Measurements from ENCODE around the gene ZC3H11A.
"Not testable (repeated sequence)": the region's sequence is repeated elsewhere in the genome, so short reads cannot be mapped to it uniquely, and the experiment has no call there.

ZC3H11A gene

DNA sequence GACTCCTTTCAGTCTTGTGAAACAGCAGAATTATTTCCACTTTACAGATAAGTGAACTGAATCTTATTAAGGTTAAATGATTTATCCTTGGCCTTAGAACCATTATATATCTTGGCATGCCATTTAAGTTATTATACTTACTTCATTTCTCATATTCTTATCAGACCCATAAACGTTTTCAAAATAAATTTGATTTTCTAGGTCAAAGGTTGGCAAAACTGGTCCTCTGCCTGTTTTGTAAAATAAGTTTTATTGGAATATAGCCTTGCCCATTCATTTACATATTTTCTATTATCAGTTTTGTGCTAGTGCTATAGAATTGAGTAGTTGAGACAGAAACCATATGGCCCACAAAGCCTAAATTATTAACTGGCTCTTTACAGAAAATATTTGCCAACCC is 33.1 kb downstream of the ZC3H11A start:
- H3K27ac ChIP-seq, result peak overlapping the region in 2 of 21 experiments; percentile 42 to 61
- no peak overlapping the region for H3K4me3 ChIP-seq

- not testable (repeated sequence) for H3K4me3 ChIP-seq
- peak overlapping the region in 5 of 21 experiments; percentile 12 to 63 (median 44) for H3K27ac ChIP-seq
Measured at GRCh38 chr1:203829247-203829646, 33.8 kb downstream of the ZC3H11A start.

DNA sequence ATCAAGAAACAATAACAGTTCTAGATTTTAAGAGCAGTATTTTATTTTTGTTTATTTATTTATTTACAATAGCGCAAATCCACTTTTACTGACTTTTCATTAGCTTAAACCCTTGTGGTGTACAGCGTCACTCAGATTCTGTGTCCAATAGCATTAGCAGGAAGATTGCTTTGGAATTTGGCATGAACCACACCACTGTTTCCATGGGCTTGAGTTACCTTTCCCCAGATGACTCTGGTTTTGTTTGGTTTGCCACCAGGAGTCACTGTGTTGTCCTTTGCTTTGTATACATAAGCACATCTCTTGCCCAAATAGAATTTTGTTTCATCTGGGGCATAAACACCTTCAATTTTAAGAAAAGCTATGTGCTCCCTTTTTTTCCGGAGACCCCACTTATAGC is 40.1 kb downstream of the ZC3H11A start:
- no peak overlapping the region for H3K4me3 ChIP-seq
- no peak overlapping the region for H3K27ac ChIP-seq

GRCh38 chr1:203839081-203839480 is 43.7 kb downstream of the ZC3H11A start:
- no peak overlapping the region for H3K4me3 ChIP-seq
- peak overlapping the region in 1 of 21 experiments; percentile 47 for H3K27ac ChIP-seq

- Histone ChIP-seq H3K4me3 (no peak overlapping the region), H3K27ac (no peak overlapping the region)
Measured at GRCh38 chr1:203840208-203840808, 44.9 kb downstream of the ZC3H11A start.

DNA sequence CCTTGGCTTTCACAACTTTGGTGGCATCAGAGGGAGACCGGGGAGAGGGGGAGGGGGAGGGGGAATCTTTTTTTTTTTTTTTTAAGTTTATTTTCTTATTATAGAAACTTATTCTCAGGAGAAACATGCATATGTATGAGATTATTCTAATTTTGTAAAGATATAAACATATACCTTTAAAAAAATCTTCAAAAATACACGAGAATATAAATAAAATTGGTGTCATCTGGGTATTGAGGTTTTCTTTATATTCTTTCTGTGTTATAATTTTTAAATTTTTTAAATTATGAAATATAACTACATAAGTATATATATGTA is 47.1 kb downstream of the ZC3H11A start:
- no peak overlapping the region for H3K4me3 ChIP-seq
- no peak overlapping the region for H3K27ac ChIP-seq

- Histone ChIP-seq H3K27ac (no peak overlapping the region), H3K4me3 (no peak overlapping the region)
Measured at GRCh38 chr1:203843435-203843834, 48.0 kb downstream of the ZC3H11A start.

Measured in skin epidermis (tissue), 12 donors.